Sigmoid colon (tissue), 7 donors: ENCODE measurements around the gene SLC25A44. TPM values are rescaled to one million over a fixed set of nuclear protein-coding genes. Genes with fewer than 3 reads are reported as not detected.

Source experiments
- DNase-seq: peaks from one replicate; pipeline ENCODE4 v3.0.0-alpha.2; 2019
- H3K27ac ChIP-seq, 4 donors: fragments of 200-600 bp; sonication (generic); one replicate each; pipeline ENCODE4 v1.5.1; 2016 to 2019; ENCODE audit warnings: mild to moderate bottlenecking in 1 of 4
- H3K27me3 ChIP-seq, 3 donors: fragments of 200-600 bp; sonication (generic); one replicate each; pipeline ENCODE4 v1.5.1; 2019; ENCODE audit warnings: mild to moderate bottlenecking in 1 of 3
- H3K36me3 ChIP-seq, 4 donors: fragments of 200-600 bp; sonication (generic); one replicate each; pipeline ENCODE4 v1.5.1; 2016 to 2019
- H3K4me1 ChIP-seq, 4 donors: fragments of 200-600 bp; sonication (generic); one replicate each; pipeline ENCODE4 v1.5.1; 2017 to 2019
- H3K4me3 ChIP-seq, 4 donors: fragments of 200-600 bp; sonication (generic); one replicate each; pipeline ENCODE4 v1.5.1; 2017 to 2019; ENCODE audit warnings: mild to moderate bottlenecking in 2 of 4, moderate library complexity in 1 of 4
- H3K9me3 ChIP-seq, 4 donors: fragments of 200-600 bp in 3 of 4; sonication (generic) in 3 of 4; one replicate each; pipeline versions ENCODE4 v1.5.1 to v1.6.1; 2013 to 2019
- CTCF ChIP-seq, 4 experiments: fragments of 450-650 bp in 3 of 4; fragments of 200-600 bp in 1 of 4; IDR thresholded peaks; one replicate each; pipeline ENCODE4 v1.5.1; 2016 to 2019; ENCODE audit warnings: antibody characterized with exemption in 4 of 4, mild to moderate bottlenecking in 3 of 4, moderate library complexity in 2 of 4
- EP300 ChIP-seq, 4 donors: sonication (generic); formaldehyde crosslinking; IDR thresholded peaks; one replicate each; pipeline ENCODE4 v1.6.1; 2017; ENCODE audit warnings: antibody characterized with exemption in 4 of 4
- POLR2A ChIP-seq, 2 donors: fragments of 450-650 bp; IDR thresholded peaks; one replicate each; pipeline ENCODE4 v1.6.1; 2016; ENCODE audit warnings: antibody characterized with exemption in 2 of 2, mild to moderate bottlenecking in 2 of 2, moderate library complexity in 2 of 2
- POLR2AphosphoS5 ChIP-seq, 4 donors: sonication (generic); formaldehyde crosslinking; IDR thresholded peaks; one replicate each; pipeline ENCODE4 v1.6.1; 2017; ENCODE audit warnings: antibody characterized with exemption in 4 of 4
- WGBS, 2 donors: extraction: QIAGEN DNeasy Blood & Tissue Kit; methylation state at CpG; one replicate each; pipeline ENCODE4 v1.1.7; 2013; 5-methylcytosine and 5-hydroxymethylcytosine counted together
- intact Hi-C: fragments of 100-400 bp; cut with DNase I; formaldehyde crosslinking; loops from one replicate; pipeline ENCODE4 v1.15.1; 2023
- polyA plus RNA-seq, 3 donors: library from polyadenylated mRNA; stranded (reverse); fragments of 200-250 nt; gene quantifications; one replicate each; pipeline ENCODE4 v1.2.3, GENCODE V29; 2013
- total RNA-seq, 4 donors: library from RNA; depleted of rRNA; stranded (reverse); fragments of >200 nt; gene quantifications; one replicate each; pipeline ENCODE4 v1.1.0, GENCODE V29; 2016
- donor health status: healthy with polysubstance abuse.
- donor health status: Bipolar disorder and iron deficiency.
- donor health status: healthy.

The SLC25A44 gene
- total and polyA plus RNA-seq, 7 donors, result 7.8 to 15.3 (median 10.0) TPM

DNA sequence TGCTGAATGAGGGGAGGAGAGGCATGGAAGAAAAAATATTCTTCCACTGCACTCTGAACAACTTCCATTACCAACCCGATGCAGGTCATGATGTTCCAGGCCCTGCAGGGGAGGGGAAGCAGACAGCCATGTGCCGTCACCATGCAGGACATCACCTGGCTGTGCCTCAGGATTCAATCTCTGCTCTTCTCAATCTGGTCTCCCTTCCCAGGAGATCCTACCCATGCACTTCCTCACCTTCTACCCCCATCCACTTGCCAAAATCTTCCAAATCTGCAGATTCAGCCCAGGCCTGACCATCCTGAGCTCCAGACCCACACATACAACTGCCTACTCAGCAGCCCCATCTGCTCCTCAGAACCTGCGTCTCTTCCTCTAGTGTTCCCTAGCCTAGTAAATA, 59.7 kb downstream of the SLC25A44 start:
- no peaks in the 10 kb centered on the region for H3K27me3 ChIP-seq
- H3K9me3 ChIP-seq, result no peaks in the 10 kb centered on the region
- intact Hi-C loops, result no loop called here
- H3K4me1 ChIP-seq, result no peaks in the 10 kb centered on the region
- TF ChIP-seq CTCF (IDR thresholded peaks at IDR 0.05), result no peak
- TF ChIP-seq POLR2AphosphoS5 (IDR thresholded peaks at IDR 0.05), result no peak
- no peak for TF ChIP-seq EP300 (IDR thresholded peaks at IDR 0.05)
- no peak for TF ChIP-seq POLR2A (IDR thresholded peaks at IDR 0.05)
- H3K27ac ChIP-seq, result no peak overlapping the region
- peaks cover 40 to 96% (median 70%) of the 10 kb centered on the region in 4 donors for H3K36me3 ChIP-seq
- DNase-seq, result no peak
- WGBS, 2 donors, result 93 to 94% methylated on average over 3 of the region's 3 CpGs
- H3K4me3 ChIP-seq, result no peak overlapping the region

- no peaks in the 10 kb centered on the region for H3K4me1 ChIP-seq
- H3K4me3 ChIP-seq, result no peak overlapping the region
- 93 to 95% methylated on average over 2 of the region's 2 CpGs for WGBS, 2 donors
- H3K36me3 ChIP-seq, result peaks cover 34 to 100% (median 71%) of the 10 kb centered on the region in 4 donors
- no peak for TF ChIP-seq POLR2A (IDR thresholded peaks at IDR 0.05)
- no peak for TF ChIP-seq EP300 (IDR thresholded peaks at IDR 0.05)
- no peak for TF ChIP-seq CTCF (IDR thresholded peaks at IDR 0.05)
- TF ChIP-seq POLR2AphosphoS5 (IDR thresholded peaks at IDR 0.05), result no peak
- H3K27ac ChIP-seq, result no peak overlapping the region
- no peaks in the 10 kb centered on the region for H3K9me3 ChIP-seq
- DNase-seq, result no peak
- intact Hi-C loops, result no loop called here
- no peaks in the 10 kb centered on the region for H3K27me3 ChIP-seq
Measured at GRCh38 chr1:156257711-156258110, 63.8 kb downstream of the SLC25A44 start.

DNA sequence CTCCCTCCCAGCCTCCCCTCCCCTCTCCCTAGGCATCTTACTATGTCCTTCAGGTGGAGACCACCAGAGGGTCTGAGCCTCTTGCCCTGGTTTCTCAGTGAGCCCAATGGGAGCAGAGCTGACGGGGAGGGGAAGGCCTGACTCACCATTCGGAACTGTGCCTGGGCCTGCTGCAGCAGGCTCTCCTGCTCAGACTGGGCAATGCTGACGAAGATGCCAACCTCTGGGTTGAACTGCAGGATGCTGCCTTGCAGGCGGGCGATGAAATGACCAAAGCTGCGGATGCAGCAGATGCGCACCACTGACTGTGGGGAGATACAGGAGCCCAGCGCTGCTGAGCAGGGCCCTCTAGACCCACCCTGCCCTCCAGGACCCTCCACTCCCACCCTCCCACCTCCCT, 65.0 kb downstream of the SLC25A44 start:
- peaks cover 37 to 100% (median 70%) of the 10 kb centered on the region in 4 donors for H3K36me3 ChIP-seq
- H3K4me3 ChIP-seq, result no peak overlapping the region
- DNase-seq, result no peak
- no peaks in the 10 kb centered on the region for H3K9me3 ChIP-seq
- TF ChIP-seq POLR2AphosphoS5 (IDR thresholded peaks at IDR 0.05) (no peak), EP300 (IDR thresholded peaks at IDR 0.05) (no peak), POLR2A (IDR thresholded peaks at IDR 0.05) (no peak), CTCF (IDR thresholded peaks at IDR 0.05) (no peak)
- peaks cover 0 to 5% (median 0%) of the 10 kb centered on the region in 4 donors for H3K4me1 ChIP-seq
- intact Hi-C loops, result no loop called here
- H3K27me3 ChIP-seq, result no peaks in the 10 kb centered on the region
- WGBS, 2 donors, result 97% methylated on average over 8 of the region's 8 CpGs
- no peak overlapping the region for H3K27ac ChIP-seq

GRCh38 chr1:156259805-156260204, 65.9 kb downstream of the SLC25A44 start:
- H3K4me1 ChIP-seq, result peaks cover 0 to 5% (median 0%) of the 10 kb centered on the region in 4 donors
- no peak for TF ChIP-seq CTCF (IDR thresholded peaks at IDR 0.05)
- no peak for TF ChIP-seq EP300 (IDR thresholded peaks at IDR 0.05)
- no peak for TF ChIP-seq POLR2A (IDR thresholded peaks at IDR 0.05)
- TF ChIP-seq POLR2AphosphoS5 (IDR thresholded peaks at IDR 0.05), result no peak
- DNase-seq, result no peak
- no peaks in the 10 kb centered on the region for H3K9me3 ChIP-seq
- no peak overlapping the region for H3K4me3 ChIP-seq
- intact Hi-C loops, result no loop called here
- peaks cover 37 to 99% (median 68%) of the 10 kb centered on the region in 4 donors for H3K36me3 ChIP-seq
- H3K27ac ChIP-seq, result no peak overlapping the region
- WGBS, 2 donors, result 89 to 93% methylated on average over 3 of the region's 3 CpGs
- H3K27me3 ChIP-seq, result no peaks in the 10 kb centered on the region

DNA sequence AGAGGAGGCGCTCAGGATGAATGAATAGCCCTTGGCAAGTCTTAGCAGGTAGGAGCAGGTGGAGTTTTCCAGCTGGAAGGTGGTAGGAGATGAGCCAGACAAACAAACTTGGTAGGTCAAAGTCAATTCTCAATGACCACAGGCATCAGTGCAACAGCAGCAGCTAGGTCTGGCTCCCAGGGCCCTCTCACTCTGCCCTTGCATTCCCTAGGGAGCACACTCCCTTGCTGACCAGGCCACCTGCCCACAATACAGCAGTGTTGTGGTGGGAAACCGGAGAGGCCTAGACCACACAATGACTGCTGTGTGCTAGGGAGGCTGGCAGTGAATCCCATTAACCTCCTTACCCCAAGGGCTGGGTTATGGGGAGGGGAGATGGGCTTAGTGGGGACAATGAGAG, 67.0 kb downstream of the SLC25A44 start:
- intact Hi-C loops, result no loop called here
- DNase-seq, result no peak
- no peak overlapping the region for H3K4me3 ChIP-seq
- H3K9me3 ChIP-seq, result no peaks in the 10 kb centered on the region
- no peaks in the 10 kb centered on the region for H3K27me3 ChIP-seq
- no peak for TF ChIP-seq CTCF (IDR thresholded peaks at IDR 0.05)
- TF ChIP-seq POLR2A (IDR thresholded peaks at IDR 0.05), result no peak
- no peak for TF ChIP-seq EP300 (IDR thresholded peaks at IDR 0.05)
- no peak for TF ChIP-seq POLR2AphosphoS5 (IDR thresholded peaks at IDR 0.05)
- 91 to 96% methylated on average over 2 of the region's 2 CpGs for WGBS, 2 donors
- H3K27ac ChIP-seq, result no peak overlapping the region
- peaks cover 40 to 99% (median 68%) of the 10 kb centered on the region in 4 donors for H3K36me3 ChIP-seq
- H3K4me1 ChIP-seq, result peaks cover 0 to 5% (median 0%) of the 10 kb centered on the region in 4 donors
